Activated effector memory CD4-positive, alpha-beta T cell treated with anti-CD3 and anti-CD28 coated beads, Interleukin-2, amount 50 U/mL, for 16 hours (primary cell): Measurements from ENCODE around the gene PTPRN2.
"Not testable (repeated sequence)": the region's sequence is repeated elsewhere in the genome, so short reads cannot be mapped to it uniquely, and the experiment has no call there.

Source experiments
- DNase-seq: peaks from one replicate; pipeline ENCODE4 v3.0.0-alpha.2; 2020

Gene PTPRN2

DNA sequence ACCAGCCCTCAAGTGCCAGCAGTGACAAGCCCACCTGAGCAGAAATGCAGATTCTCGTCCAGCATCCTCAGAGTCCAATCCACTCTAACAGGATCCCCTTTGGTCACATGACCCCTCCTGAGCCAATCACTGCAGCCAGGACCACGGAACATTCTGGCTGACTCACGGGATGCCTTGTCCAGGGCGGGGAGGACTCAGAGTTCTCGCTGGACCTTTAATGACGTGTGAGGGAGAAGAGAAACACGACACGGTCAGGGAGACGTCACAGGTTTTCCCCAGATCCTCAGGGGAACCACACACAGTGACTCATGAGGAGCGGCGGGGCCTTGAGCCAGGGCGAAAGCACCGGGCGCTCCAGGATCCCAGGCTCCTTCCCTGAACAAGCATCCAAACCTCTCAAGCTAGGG is 155.7 kb downstream of the PTPRN2 start:
- DNase-seq, result peak; percentile 50

DNA sequence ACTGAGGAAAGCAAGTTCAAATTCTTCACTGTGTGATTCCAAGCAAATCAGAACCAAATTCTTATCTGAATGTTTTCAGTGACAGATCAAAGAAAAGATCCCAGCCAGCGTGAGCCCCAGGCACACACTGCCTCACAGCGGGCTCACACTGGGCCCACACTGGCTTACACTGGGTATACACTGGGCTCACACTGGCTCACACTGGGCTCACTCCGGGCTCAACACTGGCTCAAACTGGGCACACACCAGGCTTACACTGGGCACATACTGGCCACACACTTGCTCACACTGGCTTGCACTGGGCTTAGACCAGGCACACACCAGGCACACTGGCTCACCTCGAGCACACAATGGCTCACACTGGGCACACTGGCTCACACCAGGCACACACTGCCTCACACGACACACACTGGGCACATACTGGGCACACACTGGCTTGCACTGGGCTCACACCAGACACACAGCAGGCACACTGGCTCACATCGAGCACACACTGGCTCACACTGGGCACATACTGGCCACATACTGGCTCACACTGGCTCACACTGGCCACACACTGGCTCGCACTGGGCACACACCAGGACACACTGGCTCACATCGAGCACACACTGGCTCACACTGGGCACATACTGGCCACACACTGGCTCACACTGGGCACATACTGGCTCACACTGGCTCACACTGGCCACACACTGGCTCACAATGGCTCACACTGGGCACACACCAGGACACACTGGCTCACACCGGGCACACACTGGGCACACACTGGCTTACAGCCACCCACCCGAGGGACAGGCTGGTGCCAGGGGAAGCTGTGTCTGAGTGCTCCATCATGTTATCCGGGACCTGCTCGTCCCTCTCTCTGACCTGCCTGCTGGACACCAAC is 156.3 kb downstream of the PTPRN2 start:
- DNase-seq, result peak; percentile 56

DNA sequence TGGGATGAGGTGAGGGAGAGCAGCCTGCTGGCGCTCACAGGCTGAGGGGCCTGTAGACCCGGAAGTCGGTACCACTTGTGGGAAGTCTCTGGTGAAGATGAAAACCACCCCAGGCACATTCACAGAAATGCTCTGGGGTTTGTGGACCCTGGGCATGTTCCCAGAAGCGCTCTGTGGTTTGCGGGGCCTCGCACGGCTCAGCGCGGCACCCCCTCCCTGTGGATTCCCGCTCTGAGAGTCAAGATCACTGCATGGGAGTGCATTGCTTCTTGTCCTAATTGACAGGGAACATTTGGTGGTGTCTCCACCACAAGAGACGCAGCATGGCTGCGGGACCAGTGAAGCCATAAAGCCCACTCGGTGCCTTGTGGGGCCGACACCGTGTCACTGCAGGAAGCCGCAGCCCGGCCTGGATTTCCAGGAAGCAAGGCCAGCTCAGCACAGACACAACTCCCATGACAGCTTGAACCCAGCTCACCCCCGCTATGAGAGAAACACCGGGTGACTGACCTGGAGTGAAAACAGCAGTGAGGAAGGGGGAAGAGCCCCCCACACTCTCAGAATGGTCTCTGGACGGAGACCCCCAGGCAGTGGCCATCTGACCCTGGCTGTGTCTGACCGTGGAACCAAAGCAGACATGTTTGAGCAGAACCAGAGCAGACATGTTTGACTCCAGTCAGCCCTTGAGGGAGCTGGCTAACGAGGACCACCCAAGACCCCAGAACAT is 157.2 kb downstream of the PTPRN2 start:
- DNase-seq, result peak; percentile 37

DNA sequence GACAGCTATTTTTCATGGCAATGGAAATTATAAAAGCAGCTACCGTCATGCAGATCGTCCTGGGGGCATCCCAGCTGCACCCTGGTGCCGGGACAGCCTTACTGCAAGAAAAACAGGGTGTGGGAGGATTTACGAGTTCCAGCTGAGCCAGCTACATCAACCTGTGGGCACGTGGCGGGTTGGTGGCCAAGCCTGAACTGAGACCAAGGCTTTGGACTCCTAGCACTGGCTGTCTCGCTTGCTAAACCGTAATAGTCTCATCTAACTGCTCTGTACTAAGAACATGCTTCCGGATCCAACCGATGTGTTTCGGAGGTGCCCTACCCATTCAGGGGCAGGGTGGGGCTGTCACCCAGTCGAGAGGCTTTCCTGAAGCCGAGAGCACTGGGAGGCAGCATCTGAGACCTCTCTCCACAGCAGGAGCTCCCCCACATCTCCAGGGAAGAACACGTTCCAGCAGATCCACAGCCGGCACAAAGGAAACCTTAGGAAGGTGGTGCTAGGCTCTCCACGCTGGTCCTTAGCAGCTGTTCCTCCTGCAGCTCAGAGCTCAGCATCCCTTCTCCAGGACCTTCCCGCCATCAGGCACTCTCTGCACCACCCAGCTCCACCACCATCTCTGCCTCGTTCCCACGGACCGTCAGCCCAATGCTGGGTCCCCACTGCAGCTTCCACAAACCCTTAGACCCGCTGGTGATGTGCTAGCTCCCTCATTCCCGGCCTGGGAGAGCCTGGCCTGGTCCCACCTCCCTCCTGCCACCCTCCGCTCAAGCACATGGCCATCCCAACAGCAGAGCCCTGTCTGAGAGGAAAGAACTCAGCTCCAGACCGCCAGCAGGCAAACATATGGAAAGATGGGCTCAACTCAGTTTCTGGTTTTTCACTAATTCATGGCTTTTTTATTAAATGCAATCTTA is 158.5 kb downstream of the PTPRN2 start:
- peak; percentile 27 for DNase-seq

DNA sequence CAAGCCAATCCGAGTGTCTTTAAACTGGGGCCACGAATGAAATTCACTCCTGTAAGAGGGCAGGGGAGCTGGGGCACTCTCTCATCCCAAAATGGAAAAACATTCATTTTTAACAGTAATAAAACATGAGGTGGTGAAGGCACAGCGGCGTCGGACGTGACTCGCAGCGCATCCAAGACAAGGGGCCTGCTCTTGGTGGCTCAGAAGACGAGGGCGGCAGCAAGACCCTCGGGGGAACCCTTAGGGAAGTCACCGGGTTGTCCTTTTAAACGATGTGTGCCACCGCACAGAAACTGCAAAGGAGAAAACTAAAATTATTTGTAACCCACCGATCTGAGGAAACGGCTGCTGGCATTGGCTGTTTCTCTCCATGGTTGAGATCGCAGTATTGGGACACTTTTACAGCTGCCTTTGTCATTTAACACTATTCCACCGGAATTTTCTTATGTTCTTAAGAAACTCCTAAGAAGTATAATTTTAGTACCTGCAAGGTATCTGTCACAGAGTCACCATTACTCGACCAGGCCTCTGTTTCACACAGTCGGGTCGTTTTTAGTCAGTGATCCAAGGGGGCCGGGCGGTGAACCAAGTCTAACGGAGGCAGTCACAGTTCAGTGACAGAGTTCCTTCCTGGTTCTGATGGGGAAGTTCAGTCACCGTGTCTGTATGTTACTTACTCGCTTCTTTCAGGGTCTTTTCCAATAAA is 159.3 kb downstream of the PTPRN2 start:
- DNase-seq, result peak; percentile 43

DNA sequence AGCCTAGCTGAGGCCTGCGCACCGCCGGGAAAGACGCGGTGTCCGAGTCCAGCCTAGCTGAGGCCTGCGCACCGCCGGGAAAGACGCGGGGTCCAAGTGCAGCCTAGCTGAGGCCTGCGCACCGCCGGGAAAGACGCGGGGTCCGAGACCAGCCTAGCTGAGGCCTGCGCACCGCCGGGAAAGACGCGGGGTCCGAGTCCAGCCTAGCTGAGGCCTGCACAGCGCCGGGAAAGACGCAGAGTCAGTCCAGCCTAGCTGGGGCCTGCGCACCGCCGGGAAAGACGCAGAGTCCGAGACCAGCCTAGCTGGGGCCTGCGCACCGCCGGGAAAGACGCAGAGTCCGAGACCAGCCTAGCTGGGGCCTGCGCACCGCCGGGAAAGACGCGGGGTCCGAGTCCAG is 161.9 kb downstream of the PTPRN2 start:
- DNase-seq, result peak; percentile 3

DNA sequence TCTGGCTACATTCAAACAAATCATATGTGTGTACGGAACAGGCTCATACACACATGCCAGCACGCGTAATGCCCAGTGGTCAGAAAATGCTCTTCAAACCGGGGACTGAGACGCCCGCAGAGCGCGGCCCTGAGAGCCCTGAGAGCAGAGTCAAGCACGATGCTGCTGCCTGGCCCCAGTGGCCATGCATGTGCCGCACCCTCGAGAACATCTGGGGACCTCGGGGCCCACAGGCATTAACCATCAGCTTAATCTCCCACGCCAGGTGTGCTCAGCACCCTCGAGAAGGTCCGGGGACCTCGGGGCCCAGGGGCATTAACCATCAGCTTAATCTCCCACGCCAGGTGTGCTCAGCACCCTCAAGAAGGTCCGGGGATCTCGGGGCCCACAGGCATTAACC is 163.1 kb downstream of the PTPRN2 start:
- peak; percentile 56 for DNase-seq

DNA sequence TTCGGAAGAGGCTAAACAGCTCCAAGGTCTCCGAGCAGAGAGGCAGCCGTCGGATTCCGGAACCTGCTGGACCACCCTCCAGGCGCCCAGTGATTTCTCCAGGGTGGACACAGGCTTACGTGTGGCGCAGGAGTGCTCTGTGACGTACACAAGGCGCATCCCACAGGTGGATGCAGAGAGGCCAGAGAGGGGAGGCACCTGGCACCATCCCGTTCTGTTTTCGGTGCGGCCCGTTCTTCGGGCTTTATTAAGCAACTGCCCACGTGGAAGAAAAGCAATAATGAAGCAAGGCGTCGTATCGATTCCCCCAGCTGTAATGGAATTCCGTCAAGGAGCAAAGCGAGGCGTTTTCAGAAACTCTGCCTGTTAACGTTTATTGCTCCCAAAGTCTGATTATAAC is 163.6 kb downstream of the PTPRN2 start:
- peak; percentile 19 for DNase-seq

DNA sequence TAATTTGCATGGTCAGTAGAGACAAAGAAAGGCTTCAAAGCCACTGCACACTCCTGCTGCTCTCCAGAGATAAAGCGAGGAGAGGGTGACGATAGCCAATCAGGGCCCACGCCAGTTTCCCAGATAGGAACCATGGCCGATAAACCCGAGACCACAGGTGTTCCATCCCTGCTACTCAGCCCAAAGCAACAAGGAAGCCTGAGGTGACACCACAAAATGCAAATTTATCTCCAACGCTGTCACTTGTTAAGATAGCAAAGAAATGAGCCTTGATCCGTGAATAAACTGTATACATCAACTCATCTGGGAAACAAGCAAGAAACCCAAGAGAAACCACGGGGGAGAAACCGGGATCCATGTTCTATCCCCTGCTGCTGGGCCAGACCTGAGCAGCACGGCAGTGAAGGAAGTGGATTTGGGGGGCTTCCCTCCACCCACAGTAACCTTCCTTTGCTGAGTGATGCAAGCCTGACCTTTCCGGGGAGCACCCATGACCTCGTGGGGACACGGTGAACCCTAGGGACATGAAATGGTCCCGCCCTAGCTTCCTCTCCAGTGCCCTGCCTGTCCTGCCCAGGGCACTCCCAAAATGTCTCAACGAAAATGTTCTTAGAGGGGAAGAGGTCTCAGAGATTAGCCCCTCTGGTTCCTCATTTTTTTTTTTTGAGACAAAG is 164.6 kb downstream of the PTPRN2 start:
- DNase-seq, result peak; percentile 27

DNA sequence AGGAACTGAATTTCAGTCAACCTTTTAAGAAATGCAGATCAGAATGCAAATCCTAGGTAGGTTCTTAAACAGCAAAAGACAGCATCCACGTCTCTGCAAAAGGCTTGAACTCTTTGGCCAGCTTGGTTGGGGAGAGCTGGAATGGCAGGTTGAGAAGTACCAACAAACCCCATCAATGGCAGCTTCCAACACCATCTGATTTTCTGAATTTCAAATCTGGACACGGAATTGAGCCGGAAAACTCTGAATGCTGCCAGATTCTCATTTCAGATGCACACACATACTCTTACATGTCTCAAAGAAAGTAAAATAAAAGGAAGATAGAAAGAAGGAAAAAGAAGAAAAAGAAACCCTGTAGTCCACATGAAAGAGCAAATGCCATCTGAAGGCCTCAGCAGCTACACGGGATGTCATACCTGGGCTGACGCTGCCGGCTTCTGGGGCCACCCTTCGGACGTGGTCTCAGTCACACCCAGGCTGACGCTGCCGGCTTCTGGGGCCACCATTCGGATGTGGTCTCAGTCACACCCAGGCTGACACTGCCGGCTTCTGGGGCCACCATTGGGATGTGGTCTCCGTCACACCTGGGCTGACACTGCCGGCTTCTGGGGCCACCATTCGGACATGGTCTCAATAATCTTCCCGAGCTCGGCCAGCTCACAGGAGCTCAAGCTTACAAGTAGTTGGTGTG is 165.3 kb downstream of the PTPRN2 start:
- DNase-seq, result peak; percentile 44

DNA sequence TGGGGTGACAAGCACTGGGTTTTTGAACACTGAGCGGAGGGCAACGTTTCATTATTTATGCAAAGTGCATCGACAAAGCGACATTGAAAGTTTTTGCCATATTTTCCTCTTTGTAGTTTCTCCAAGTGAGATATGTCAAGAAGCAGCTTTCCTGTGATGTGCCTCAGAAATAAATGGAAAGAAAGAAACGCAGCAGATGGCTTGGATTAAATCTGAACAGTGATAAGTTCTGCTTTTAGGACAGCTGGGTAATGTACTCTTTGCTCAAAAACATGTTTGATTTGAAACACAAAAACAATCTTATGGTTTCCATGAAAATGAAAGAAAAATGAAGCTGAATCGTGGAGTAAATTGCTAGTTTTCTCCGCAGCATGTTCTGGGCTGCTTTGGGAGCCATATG is 166.3 kb downstream of the PTPRN2 start:
- no peak for DNase-seq

DNA sequence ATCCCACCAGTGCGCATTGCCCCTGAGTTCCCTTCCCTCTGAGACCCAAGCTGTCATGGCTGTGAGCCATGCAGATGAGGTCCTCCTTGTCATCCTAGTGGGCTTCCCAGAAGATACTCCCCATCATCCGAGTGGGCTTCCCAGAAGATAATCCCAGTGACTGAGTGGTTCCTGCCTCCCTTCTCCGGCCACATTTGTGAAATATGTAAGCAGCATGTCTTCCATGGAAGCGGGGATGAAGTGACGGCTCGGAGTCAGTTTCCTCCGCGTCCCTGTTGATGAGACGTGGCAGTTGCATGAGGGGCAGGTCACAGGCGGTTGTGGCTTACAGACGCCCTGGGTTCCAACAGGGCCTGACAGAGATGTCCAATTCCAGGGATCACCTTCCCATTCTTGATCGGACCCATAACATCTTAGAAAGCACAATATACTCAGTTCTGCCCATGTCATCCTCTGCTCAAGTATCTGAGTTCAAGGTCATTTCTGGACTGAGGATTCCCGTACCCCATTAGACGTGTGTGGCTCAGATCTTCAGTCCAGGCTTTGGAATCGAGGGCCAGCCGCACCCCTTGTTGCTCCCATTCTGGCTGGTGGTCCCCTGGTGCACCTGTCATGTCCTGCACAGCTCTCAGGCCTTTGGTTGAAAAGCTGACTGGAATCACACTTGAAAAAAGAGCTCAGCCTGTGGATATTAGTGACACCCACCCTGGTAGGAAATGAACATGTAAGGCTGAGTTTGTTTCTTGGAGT is 166.9 kb downstream of the PTPRN2 start:
- DNase-seq, result peak; percentile 22

DNA sequence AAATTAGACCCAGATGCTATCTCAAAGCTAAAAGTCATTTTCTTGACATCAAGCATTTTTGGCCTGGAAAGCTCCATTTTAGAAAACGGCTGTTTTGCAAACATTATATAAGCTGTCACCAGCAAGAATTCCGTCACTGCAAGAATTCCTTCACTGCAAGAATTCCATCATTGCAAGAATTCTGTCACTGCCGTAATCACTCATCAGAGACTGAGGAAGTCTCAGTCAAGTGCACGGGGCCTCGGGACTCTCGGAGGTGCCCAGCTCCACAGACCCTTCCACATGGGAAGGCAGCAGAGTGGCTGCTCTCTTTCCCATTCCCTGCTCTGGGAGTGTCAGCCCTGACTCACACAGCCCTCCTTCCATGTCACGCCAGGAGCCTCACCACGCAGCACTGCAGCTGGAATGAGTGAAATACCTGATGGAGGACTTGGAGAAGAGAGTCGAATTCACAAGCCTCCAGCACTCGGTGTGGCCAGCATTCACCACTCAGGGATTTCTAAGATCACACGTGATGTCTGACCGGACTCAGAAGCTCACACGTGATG is 168.3 kb downstream of the PTPRN2 start:
- peak; percentile 31 for DNase-seq

DNA sequence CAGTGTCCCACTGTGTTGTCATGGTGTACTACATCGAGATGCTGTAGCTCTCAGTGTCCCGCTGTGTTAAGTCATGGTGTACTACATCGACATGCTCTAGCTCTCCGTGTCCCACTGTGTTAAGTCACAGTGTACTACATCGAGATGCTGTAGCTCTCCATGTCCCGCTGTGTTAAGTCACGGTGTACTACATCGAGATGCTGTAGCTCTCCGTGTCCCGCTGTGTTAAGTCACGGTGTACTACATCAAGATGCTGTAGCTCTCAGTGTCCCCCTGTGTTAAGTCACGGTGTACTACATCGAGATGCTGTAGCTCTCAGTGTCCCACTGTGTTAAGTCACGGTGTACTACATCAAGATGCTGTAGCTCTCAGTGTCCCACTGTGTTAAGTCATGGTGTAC is 169.2 kb downstream of the PTPRN2 start:
- not testable (repeated sequence) for DNase-seq

DNA sequence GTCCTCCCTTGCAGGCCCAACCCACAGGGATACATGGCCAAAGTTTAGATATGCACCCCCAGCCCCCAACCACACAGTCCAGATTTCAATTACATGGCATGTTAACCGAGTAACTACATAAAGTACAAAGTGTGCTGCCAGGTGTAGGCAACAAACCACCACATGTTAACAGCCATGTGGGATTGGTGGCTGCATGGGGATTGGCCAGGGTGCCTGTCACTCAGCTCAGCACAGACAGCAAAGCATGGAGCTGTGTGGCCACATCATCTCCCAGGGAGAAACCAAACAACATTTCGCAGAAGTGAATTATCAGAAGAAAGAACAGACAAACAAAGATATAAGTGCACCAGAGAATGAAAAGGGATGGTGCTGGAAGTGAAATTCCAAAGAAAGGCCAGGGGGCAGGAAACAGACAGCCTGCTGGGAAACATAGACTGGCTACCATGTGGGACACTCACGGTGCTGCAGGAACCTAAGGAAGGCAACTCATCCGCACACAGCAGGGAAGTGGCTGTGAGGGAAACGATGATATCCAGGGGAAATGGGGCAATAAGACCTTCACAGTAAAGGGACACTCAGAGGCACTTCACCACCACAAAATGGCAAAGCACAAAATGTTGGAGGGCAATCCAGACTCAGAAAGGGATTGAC is 171.2 kb downstream of the PTPRN2 start:
- peak; percentile 36 for DNase-seq

DNA sequence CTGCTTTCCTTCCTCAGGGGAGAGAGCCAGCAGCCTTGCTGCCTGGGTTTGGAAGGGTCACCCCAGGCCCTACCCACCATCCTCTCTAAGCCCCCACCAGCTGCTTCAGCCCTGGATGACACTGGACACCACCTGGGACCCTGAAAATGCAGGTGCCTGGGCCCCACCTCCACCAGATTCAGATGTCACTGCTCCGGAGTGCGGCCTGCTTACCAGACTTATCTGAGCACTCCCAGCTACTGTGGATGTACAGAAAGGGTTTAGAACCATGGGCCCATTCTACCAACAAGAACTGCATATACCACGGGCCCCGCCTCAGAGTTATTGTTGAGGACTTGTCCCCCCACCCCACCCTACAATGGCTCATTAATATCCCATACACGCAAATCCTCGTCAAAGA is 172.3 kb downstream of the PTPRN2 start:
- peak; percentile 43 for DNase-seq

DNA sequence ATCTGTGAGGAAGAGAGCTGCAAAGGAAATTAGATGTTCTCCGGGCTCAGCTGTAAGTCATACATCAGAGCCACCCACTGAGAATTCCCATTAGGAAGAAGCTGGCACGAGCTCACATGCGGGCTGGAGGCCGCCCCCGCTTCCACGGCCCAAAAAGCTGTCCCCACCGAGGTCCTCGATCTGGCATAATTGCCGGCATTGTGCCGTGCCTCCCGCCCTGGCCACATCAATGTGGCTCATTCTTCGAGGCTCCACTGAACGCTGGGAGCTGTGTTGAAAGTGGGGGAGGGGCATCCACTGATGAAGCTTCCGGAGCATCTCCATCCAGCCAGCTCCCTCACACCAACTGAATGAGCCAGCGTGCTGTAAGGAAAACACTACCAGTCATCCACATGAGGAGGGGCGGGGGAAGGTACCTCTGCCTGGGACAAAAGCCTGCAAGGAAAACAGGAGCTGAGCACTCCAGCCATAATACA is 173.1 kb downstream of the PTPRN2 start:
- peak; percentile 21 for DNase-seq

DNA sequence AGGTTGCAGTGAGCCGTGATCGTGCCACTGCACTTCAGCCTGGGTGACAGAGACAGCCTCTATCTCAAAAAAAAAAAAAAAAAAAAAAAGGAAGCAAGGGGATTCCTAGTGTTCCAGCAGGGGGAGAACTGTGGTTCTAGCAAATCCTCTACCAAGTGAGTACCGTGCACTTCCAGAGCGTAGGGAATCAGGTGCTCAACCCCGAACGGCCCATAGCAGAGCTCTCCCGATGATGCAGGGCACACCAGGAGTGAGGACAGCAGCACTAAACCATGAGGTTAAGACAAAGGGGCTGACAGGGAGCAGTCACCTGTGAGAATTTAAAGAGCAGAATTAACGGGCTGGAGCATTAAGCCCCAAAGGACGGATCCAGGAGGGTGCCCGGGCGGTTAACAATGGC is 173.6 kb downstream of the PTPRN2 start:
- peak; percentile 14 for DNase-seq

DNA sequence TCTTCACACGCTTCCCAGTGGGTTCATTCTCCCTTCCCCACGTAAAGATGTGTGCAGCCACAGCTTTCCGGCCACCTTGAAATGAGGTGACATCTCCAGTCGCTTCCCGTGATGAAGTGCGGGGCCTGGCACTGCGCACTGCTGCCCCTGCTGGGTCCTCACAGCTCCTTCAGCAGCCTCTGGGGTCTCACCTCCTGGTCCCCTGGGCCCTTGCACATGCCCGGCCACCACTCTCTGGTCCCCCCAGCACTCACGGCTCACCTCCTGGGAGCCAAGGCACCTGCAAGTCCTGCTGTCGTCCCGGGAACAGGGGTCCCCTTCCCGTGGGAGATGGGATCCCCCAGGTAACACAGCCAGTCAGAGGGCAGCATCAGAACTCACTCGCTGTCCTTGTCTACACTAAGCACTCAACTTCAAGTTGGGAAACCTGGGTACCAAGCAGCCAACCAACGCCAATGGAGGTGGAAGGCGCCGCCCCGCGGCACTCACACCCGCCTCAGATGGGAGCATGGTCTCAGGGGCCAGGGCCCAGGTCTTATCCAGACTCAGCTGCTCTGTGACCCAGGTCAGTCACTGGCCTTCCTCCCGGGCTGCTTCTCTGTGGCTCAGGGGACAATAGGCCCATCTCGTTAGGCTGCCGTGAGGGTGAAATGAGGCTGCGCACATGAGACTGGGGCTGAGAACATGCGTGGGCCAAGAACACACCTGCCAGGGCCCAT is 176.2 kb downstream of the PTPRN2 start:
- DNase-seq, result peak; percentile 58
